Measurements from ENCODE around the gene CSK. TPM values are rescaled to one million over a fixed set of nuclear protein-coding genes. Genes with fewer than 3 reads are reported as not detected.

CSK gene
- total and polyA plus RNA-seq, 2 of the 8 experiments (the other 6 are each of a cell fraction or from before 2014, with no cell fraction given) = 13.7 to 50.2 TPM

DNA sequence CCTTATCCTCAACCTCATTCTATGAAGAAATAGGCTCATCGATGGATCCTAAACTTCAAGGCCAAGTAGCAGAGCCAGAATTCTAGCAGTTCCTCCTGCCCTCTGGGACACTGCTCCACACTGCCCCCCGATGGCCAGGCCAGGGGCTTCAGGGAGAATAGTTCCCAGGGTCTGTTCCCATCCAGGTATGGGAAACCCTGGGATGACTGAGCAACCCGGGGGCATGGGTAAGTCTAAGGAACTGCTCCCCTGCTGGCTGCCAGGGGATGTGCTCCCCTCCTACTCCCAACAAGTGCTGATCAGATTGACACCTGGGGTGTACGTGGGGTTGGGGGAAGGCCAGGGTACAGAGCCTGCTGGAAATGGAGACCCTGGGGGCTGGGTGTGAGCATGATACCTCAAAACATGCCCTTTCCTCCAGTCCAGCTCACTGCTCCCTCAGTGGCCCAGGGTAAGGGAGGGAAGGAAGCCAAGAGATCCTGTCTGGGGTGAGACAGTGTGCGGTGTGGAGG, 53.5 kb downstream of the CSK start (continued):
- TF ChIP-seq CBX8 (IDR thresholded peaks at IDR 0.05; ENCODE audit: borderline replicate concordance, low read depth, low read length) (no peak), BACH1 (IDR thresholded peaks at IDR 0.05; ENCODE audit: low read length) (peak; percentile 66; the same call in 1 of the 2 replicates), EZH2 (IDR thresholded peaks at IDR 0.05; ENCODE audit: low read depth, low read length, severe bottlenecking) (no peak), SIN3A (conservative IDR thresholded peaks at IDR 0.05 in 1 of 2, IDR thresholded peaks at IDR 0.05 in 1 of 2; ENCODE audit: low read depth in 1 of 2, low read length in 2 of 2) (0 out of 4 replicates have a peak, but pooled peaks of 1 of the 2 experiments have one; percentile 33), CREB1 (IDR thresholded peaks at IDR 0.05) (peak; percentile 19; the same call in 1 of the 2 replicates), EP300 (IDR thresholded peaks at IDR 0.05; ENCODE audit: borderline replicate concordance in 1 of 2, low read depth in 2 of 2, low read length in 2 of 2) (peak in 1 of 2 experiments; percentile 35; a peak in 1 of 3 replicates), SRF (IDR thresholded peaks at IDR 0.05; ENCODE audit: low read depth, low read length) (no peak), RBBP5 (IDR thresholded peaks at IDR 0.05; ENCODE audit: borderline replicate concordance, low read depth, low read length) (no peak), KDM5A (IDR thresholded peaks at IDR 0.05; ENCODE audit: low read length) (no peak), CHD2 (IDR thresholded peaks at IDR 0.05; ENCODE audit: low read length) (no peak), TEAD4 (IDR thresholded peaks at IDR 0.05; ENCODE audit: low read depth, low read length) (0 out of 2 replicates have a peak, but pooled peaks have one; percentile 50), GTF2F1 (IDR thresholded peaks at IDR 0.05; ENCODE audit: borderline replicate concordance, low read depth, low read length) (no peak), RXRA (IDR thresholded peaks at IDR 0.05; ENCODE audit: insufficient read depth, low read depth, low read length) (no peak), GABPA (IDR thresholded peaks at IDR 0.05; ENCODE audit: borderline replicate concordance, insufficient read depth, low read length) (peak; percentile 39; the same call in 1 of the 2 replicates), CTCF (IDR thresholded peaks at IDR 0.05; ENCODE audit: control extremely low read depth in 1 of 3, insufficient read depth in 1 of 3, low read depth in 1 of 3, low read length in 3 of 3) (peak; percentile 73 to 98 (median 97)), ZNF274 (IDR thresholded peaks at IDR 0.05; ENCODE audit: borderline replicate concordance, extremely low read depth, low read length) (no peak)
- TF ChIP-seq, protein P1, sequence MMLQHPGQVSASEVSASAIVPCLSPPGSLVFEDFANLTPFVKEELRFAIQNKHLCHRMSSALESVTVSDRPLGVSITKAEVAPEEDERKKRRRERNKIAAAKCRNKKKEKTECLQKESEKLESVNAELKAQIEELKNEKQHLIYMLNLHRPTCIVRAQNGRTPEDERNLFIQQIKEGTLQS (IDR thresholded peaks at IDR 0.05; ENCODE audit: insufficient read depth, low read depth, low read length) = peak; percentile 76
- TF ChIP-seq, protein P2, sequence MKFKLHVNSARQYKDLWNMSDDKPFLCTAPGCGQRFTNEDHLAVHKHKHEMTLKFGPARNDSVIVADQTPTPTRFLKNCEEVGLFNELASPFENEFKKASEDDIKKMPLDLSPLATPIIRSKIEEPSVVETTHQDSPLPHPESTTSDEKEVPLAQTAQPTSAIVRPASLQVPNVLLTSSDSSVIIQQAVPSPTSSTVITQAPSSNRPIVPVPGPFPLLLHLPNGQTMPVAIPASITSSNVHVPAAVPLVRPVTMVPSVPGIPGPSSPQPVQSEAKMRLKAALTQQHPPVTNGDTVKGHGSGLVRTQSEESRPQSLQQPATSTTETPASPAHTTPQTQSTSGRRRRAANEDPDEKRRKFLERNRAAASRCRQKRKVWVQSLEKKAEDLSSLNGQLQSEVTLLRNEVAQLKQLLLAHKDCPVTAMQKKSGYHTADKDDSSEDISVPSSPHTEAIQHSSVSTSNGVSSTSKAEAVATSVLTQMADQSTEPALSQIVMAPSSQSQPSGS (IDR thresholded peaks at IDR 0.05; ENCODE audit: low read length) = no peak
